Measurements from ENCODE around the gene FBLL1.

- TF ChIP-seq CTCF (IDR thresholded peaks at IDR 0.05) (no peak), ZFX (IDR thresholded peaks at IDR 0.05; ENCODE audit: borderline replicate concordance) (no peak)
These were observed at the start of gene FBLL1 for GRCh38 chr5:168528521-168529373.

All from 22Rv1 (cell line).